C4-2B (cell line): ENCODE measurements around the gene ARPIN.
"Not testable (repeated sequence)": the region's sequence is repeated elsewhere in the genome, so short reads cannot be mapped to it uniquely, and the experiment has no call there.

Source experiments
- ZFX ChIP-seq: fragments of 450-650 bp; IDR thresholded peaks from 2 replicates; pipeline ENCODE4 v1.6.1; 2017
- TF ChIP-seq, protein P1 (sequence below): fragments of 450-650 bp; conservative IDR thresholded peaks from 2 replicates; pipeline ENCODE4 v1.5.1; 2017; ENCODE audit warnings: mild to moderate bottlenecking

DNA sequence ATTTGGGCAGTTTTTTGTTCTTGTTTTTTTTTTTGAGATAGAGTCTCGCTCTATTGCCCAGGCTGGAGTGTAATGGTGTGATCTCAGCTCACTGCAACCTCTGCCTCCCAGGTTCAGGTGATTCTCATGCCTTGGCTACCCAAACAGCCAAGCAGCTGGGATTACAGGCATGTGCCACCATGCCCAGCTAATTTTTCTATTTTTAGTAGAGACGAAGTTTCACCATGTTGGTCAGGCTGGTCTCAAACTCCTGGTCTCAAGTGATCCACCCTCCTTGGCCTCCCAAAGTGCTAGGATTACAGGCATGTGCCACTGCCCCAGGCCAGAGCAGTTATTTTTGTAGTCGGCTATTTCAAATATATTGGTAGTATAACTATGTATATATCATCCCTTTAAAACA, 27.6 kb downstream of the ARPIN start:
- TF ChIP-seq, protein P1, sequence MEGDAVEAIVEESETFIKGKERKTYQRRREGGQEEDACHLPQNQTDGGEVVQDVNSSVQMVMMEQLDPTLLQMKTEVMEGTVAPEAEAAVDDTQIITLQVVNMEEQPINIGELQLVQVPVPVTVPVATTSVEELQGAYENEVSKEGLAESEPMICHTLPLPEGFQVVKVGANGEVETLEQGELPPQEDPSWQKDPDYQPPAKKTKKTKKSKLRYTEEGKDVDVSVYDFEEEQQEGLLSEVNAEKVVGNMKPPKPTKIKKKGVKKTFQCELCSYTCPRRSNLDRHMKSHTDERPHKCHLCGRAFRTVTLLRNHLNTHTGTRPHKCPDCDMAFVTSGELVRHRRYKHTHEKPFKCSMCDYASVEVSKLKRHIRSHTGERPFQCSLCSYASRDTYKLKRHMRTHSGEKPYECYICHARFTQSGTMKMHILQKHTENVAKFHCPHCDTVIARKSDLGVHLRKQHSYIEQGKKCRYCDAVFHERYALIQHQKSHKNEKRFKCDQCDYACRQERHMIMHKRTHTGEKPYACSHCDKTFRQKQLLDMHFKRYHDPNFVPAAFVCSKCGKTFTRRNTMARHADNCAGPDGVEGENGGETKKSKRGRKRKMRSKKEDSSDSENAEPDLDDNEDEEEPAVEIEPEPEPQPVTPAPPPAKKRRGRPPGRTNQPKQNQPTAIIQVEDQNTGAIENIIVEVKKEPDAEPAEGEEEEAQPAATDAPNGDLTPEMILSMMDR, result not testable (repeated sequence)
- not testable (repeated sequence) for TF ChIP-seq ZFX
